ENCODE measurements around the gene HHIP.
A peak's percentile ranks its signal among the peaks of the same experiment; 100 is the strongest.

Gene HHIP

GRCh38 chr4:144645631-144646522 lies at the start of gene HHIP:
Gene HHIP, plus strand, starts transcription at chr4:144646156. Its CDS starts 520 bp downstream, at chr4:144646676.
- peak; percentile 59 for DNase-seq (ENCODE audit: low spot score)

- no peak for DNase-seq (ENCODE audit: low spot score)
Measured at GRCh38 chr4:144597171-144597570, 48.8 kb upstream of the HHIP start.

GRCh38 chr4:144599621-144600020 lies 46.3 kb upstream of the HHIP start:
- DNase-seq (ENCODE audit: low spot score), result no peak

DNA sequence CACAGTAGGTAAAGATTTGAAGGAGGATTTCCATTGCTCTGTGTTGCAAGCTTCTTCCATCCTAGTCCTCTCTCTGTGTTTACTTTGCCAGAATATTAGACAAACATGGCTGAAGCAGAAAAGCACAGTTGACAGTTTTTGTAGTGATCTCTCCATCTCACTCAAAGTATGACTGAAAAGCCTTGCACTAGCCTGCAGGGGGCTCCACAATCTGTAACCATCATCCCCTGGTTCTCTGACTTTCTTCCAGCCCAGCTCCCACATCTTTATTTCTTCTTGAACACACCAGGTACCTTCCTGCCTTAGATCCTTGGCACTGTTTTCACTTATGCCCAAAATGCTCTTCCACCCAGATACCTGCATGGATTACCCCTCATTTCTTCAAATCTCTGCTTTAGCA lies 34.1 kb upstream of the HHIP start:
- peak; percentile 6 for DNase-seq (ENCODE audit: low spot score)

DNA sequence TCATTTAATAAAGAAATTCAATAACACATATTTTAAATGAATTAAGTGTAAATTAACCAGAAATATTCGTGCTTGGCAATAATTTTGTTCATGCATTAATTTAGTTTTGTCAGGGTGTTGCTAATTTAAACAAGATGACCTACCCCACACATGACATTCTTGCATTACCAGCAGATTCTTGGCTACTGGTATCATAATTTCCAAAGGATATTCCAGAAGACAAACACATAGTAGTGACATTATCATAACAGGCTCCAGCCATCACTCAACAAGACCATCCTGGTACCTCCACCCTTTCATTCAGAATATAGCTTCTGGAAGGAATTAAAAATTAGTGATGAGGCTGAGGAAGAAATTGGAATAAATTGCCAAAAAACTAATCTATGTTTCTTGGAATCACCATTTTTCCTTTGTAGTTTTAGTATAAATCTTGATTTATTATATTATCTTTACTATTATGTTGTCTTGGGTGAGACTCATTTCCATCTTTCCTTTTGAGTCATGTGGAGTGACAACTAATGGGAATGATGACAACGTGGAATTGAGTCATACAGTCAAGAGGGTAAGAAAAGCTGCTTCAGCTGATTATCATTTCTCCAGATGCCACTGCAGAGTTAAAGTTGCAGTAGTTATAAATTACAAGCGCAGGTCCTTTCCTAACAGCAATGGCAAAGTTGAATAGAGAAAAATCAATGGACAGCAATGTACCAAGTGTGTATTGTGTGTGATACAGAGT lies 30.9 kb upstream of the HHIP start:
- no peak for DNase-seq (ENCODE audit: low spot score)

- no peak for DNase-seq (ENCODE audit: low spot score)
Measured at GRCh38 chr4:144621681-144622080, 24.3 kb upstream of the HHIP start.

GRCh38 chr4:144627663-144628076 lies 18.3 kb upstream of the HHIP start:
- DNase-seq (ENCODE audit: low spot score), result no peak

- no peak for DNase-seq (ENCODE audit: low spot score)
Measured at GRCh38 chr4:144633215-144633614, 12.7 kb upstream of the HHIP start.

GRCh38 chr4:144634978-144635747 lies 10.8 kb upstream of the HHIP start:
- no peak for DNase-seq (ENCODE audit: low spot score)

- DNase-seq (ENCODE audit: low spot score), result no peak
Measured at GRCh38 chr4:144644368-144645101, 1.4 kb upstream of the HHIP start.

GRCh38 chr4:144645102-144645630 lies 790 bp upstream of the HHIP start:
- DNase-seq (ENCODE audit: low spot score), result peak; percentile 27

DNA sequence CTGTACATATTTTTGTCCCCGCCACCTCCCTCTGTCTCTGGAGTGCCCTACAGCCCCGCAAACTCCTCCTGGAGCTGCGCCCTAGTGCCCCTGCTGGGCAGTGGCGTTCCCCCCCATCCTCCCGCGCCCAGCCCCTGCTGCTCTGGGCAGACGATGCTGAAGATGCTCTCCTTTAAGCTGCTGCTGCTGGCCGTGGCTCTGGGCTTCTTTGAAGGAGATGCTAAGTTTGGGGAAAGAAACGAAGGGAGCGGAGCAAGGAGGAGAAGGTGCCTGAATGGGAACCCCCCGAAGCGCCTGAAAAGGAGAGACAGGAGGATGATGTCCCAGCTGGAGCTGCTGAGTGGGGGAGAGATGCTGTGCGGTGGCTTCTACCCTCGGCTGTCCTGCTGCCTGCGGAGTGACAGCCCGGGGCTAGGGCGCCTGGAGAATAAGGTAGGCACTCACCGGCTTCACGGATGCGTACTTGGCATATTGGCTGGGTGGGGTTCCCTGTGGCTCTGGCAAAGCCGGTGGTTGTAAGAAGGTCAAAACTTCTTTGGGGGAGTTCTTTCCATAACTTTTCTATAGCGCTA lies 653 bp downstream of the HHIP start:
- peak; percentile 56 for DNase-seq (ENCODE audit: low spot score)

DNA sequence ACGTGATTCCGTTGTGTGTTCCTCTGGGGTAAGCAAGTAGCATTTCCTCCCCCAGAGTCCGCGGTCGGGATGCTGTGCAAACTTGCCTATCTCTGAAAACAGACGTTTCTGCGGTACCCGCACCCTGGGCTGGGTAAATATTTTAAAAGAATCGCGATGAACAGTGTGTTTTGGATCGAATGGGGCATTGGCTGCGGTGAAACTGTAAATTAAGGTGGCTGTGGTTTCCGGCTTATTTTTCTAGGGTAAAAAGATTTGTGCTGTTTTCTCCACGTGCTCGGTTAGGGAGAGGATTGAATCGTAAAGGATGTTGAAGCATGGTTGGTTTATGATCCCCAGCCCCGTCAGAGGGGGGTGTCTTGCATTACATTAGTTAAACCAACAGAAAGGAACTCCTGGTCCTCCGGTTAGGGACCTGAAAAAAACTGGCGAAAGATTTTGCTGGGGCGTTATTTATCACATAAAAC lies 1.2 kb downstream of the HHIP start:
- peak; percentile 38 for DNase-seq (ENCODE audit: low spot score)

DNA sequence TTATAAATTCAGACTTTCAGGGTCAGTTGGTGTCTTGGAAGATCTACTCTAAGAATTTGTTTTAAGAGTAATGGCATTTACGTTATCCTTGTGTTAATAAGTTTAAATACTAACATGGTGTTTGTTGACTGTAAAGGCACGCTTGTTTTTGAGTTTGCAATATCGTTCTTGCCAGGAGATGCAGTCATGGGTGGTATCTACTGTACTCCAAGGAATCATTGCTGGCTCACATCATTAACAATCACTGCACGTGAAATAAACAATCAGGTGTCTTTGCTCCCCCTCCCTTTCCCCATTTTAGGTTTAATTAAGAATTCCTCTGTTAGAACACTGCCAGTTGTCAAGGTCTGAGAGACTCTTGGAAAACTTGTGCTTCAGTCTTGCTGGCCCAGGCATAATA lies 1.6 kb downstream of the HHIP start:
- no peak for DNase-seq (ENCODE audit: low spot score)

GRCh38 chr4:144648042-144648441 lies 2.1 kb downstream of the HHIP start:
- DNase-seq (ENCODE audit: low spot score), result no peak

DNA sequence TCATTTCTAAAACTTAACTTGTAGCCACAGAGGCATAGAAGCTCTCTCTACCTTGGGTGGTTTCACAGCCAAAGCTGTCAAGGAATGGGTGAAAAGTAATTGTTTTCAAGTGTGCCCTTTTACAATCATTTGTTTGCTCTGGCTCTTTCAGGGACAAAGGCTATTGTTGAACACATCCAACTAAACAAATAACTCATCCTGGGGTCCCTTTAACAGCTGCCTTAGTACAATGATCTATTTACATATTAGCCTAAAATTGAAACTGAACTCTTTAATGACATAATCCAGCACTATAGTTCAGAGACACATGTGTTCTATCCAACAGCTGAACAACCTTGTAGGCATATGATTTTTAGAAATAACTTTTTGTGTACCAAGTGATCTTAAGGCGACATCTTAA lies 3.7 kb downstream of the HHIP start:
- no peak for DNase-seq (ENCODE audit: low spot score)

DNA sequence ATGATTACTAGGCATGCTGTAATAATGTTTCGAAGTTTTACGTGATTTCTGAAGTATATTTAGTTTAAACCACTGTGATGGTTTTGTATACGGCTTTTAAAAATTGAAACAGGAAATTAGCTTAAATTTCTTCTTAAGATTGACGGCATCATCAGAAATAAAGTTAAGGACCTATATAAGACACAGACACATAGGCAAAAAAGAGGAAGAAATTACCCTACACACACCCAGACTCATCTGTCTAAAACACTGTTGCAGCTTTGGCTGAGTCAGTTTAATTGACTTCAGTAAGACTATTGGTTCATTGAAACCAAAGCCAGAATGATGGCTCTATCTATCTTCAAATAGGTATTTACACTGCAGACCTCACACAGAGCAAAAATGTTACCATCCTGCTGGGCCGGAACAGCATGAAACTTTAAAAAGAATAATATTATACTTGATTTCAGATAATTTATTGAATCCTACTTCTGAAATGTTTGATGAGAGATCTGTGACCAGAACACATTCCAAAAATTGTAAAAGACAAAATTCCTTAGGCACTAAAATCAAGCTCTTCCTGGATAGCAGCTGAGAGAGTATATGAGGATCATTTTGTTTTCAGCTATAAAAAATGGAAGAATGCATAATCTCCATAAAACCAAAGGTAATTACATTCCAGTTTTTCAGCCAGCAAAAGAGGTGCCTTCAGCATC lies 4.5 kb downstream of the HHIP start:
- DNase-seq (ENCODE audit: low spot score), result no peak

- DNase-seq (ENCODE audit: low spot score), result no peak
Measured at GRCh38 chr4:144653781-144654545, 8.0 kb downstream of the HHIP start.

DNA sequence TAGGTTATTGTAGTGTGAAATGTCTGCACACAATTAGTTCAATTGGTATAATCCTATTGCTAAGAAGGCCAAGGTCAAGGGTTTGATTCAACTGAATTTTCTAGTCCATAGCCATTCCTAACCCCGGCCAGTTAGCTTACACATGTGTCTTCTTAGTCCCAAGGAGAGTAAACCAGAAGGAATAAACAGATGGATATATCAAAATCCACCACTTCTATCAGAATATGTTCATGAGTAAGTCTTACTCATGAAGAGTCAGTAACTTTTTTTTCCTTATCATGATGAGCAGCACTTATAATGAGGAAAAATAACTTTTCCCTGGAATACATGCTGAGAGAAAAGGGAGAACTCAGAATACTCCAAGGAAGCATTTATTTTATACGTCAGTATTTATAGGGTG lies 9.5 kb downstream of the HHIP start:
- DNase-seq (ENCODE audit: low spot score), result no peak

DNA sequence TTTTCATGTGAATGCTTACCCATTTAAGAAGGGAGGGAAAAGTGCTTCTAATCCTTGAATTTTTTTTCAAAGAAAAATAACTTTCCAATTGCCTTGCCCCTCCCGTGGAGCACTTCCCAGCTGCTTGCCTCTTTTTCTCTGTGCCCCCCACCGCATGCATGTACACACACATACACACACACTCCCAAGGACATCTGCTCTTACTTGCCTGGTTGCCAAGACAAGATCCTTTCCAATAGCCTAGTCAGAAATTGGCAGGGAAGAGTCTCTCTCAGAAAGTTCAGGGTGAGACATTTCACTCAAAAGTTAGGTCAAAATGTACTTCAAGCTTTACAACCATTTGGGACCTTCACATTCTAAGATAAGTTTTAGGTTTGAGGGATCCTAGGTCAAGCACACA lies 10.9 kb downstream of the HHIP start:
- no peak for DNase-seq (ENCODE audit: low spot score)

Data from hepatic stellate cell (primary cell).